Measurements from ENCODE around the gene TMPRSS11B. TPM values are rescaled to one million over a fixed set of nuclear protein-coding genes. Genes with fewer than 3 reads are reported as not detected.
"Not testable (repeated sequence)": the region's sequence is repeated elsewhere in the genome, so short reads cannot be mapped to it uniquely, and the experiment has no call there.

The TMPRSS11B gene
- total RNA-seq: not detected

GRCh38 chr4:68245594-68245993 is at the start of gene TMPRSS11B:
Gene TMPRSS11B, minus strand, starts transcription at chr4:68245694. Its CDS starts 136 bp downstream, at chr4:68245558.
- DNase-seq: no peak

- DNase-seq: no peak
Measured at GRCh38 chr4:68291256-68291655, 45.8 kb upstream of the TMPRSS11B start.

GRCh38 chr4:68288393-68288740 is 42.9 kb upstream of the TMPRSS11B start:
- no peak for DNase-seq

GRCh38 chr4:68287704-68288392 is 42.4 kb upstream of the TMPRSS11B start:
- DNase-seq: no peak

GRCh38 chr4:68283714-68284113 is 38.2 kb upstream of the TMPRSS11B start:
- no peak for DNase-seq

- no peak for DNase-seq
Measured at GRCh38 chr4:68283095-68283494, 37.6 kb upstream of the TMPRSS11B start.

GRCh38 chr4:68281796-68282740 is 36.6 kb upstream of the TMPRSS11B start:
- not testable (repeated sequence) for DNase-seq

GRCh38 chr4:68278029-68278428 is 32.5 kb upstream of the TMPRSS11B start:
- no peak for DNase-seq

- DNase-seq: no peak
Measured at GRCh38 chr4:68277627-68278026, 32.1 kb upstream of the TMPRSS11B start.

GRCh38 chr4:68272860-68273259 is 27.4 kb upstream of the TMPRSS11B start:
- DNase-seq: no peak

- no peak for DNase-seq
Measured at GRCh38 chr4:68272380-68272779, 26.9 kb upstream of the TMPRSS11B start.

- peak; percentile 39 for DNase-seq
Measured at GRCh38 chr4:68271851-68272357, 26.4 kb upstream of the TMPRSS11B start.

GRCh38 chr4:68267433-68267944 is 22.0 kb upstream of the TMPRSS11B start:
- DNase-seq: no peak

- DNase-seq: no peak
Measured at GRCh38 chr4:68264875-68265565, 19.5 kb upstream of the TMPRSS11B start.

- no peak for DNase-seq
Measured at GRCh38 chr4:68259191-68259590, 13.7 kb upstream of the TMPRSS11B start.

GRCh38 chr4:68257719-68258118 is 12.2 kb upstream of the TMPRSS11B start:
- DNase-seq: no peak

GRCh38 chr4:68256284-68256683 is 10.8 kb upstream of the TMPRSS11B start:
- no peak for DNase-seq

GRCh38 chr4:68250151-68250930 is 4.8 kb upstream of the TMPRSS11B start:
- DNase-seq: no peak

GRCh38 chr4:68249434-68249833 is 3.9 kb upstream of the TMPRSS11B start:
- no peak for DNase-seq

- no peak for DNase-seq
Measured at GRCh38 chr4:68240620-68241019, 4.9 kb downstream of the TMPRSS11B start.

- DNase-seq: no peak
Measured at GRCh38 chr4:68228568-68228967, 16.9 kb downstream of the TMPRSS11B start.

- no peak for DNase-seq
Measured at GRCh38 chr4:68218044-68218443, 27.4 kb downstream of the TMPRSS11B start.
